ENCODE results near the gene DKK2.
A peak's percentile ranks its signal among the peaks of the same experiment; 100 is the strongest.

DKK2 gene

GRCh38 chr4:107035819-107036583 lies at the start of gene DKK2:
TSS of gene DKK2 (minus strand) at chr4:107036313. CDS start at chr4:107035591, 722 bp downstream.
- DNase-seq (ENCODE audit: low spot score), result peak; percentile 18

GRCh38 chr4:107077192-107077591 lies 41.1 kb upstream of the DKK2 start:
- no peak for DNase-seq (ENCODE audit: low spot score)

- DNase-seq (ENCODE audit: low spot score), result no peak
Measured at GRCh38 chr4:107072836-107073736, 37.0 kb upstream of the DKK2 start.

- DNase-seq (ENCODE audit: low spot score), result no peak
Measured at GRCh38 chr4:107071108-107071507, 35.0 kb upstream of the DKK2 start.

GRCh38 chr4:107069049-107069448 lies 32.9 kb upstream of the DKK2 start:
- DNase-seq (ENCODE audit: low spot score), result no peak

- no peak for DNase-seq (ENCODE audit: low spot score)
Measured at GRCh38 chr4:107068116-107068515, 32.0 kb upstream of the DKK2 start.

GRCh38 chr4:107066621-107067020 lies 30.5 kb upstream of the DKK2 start:
- no peak for DNase-seq (ENCODE audit: low spot score)

GRCh38 chr4:107065201-107065600 lies 29.1 kb upstream of the DKK2 start:
- DNase-seq (ENCODE audit: low spot score), result no peak

- no peak for DNase-seq (ENCODE audit: low spot score)
Measured at GRCh38 chr4:107060388-107060787, 24.3 kb upstream of the DKK2 start.

GRCh38 chr4:107058828-107059227 lies 22.7 kb upstream of the DKK2 start:
- no peak for DNase-seq (ENCODE audit: low spot score)

- DNase-seq (ENCODE audit: low spot score), result no peak
Measured at GRCh38 chr4:107050525-107051135, 14.5 kb upstream of the DKK2 start.

GRCh38 chr4:107046261-107046660 lies 10.1 kb upstream of the DKK2 start:
- DNase-seq (ENCODE audit: low spot score), result no peak

- DNase-seq (ENCODE audit: low spot score), result no peak
Measured at GRCh38 chr4:107044170-107044569, 8.1 kb upstream of the DKK2 start.

GRCh38 chr4:107037199-107037584 lies 1.1 kb upstream of the DKK2 start:
- DNase-seq (ENCODE audit: low spot score), result peak; percentile 43

- DNase-seq (ENCODE audit: low spot score), result no peak
Measured at GRCh38 chr4:107036584-107037198, 578 bp upstream of the DKK2 start.

GRCh38 chr4:107034996-107035818 lies 906 bp downstream of the DKK2 start:
- peak; percentile 31 for DNase-seq (ENCODE audit: low spot score)

- DNase-seq (ENCODE audit: low spot score), result peak; percentile 4
Measured at GRCh38 chr4:107034091-107034995, 1.8 kb downstream of the DKK2 start.

- DNase-seq (ENCODE audit: low spot score), result no peak
Measured at GRCh38 chr4:107027379-107027778, 8.7 kb downstream of the DKK2 start.

GRCh38 chr4:107018344-107018735 lies 17.8 kb downstream of the DKK2 start:
- DNase-seq (ENCODE audit: low spot score), result no peak
